HG03045 (cell line): ENCODE results near the gene SPANXN2.
"Not testable (repeated sequence)": the region's sequence is repeated elsewhere in the genome, so short reads cannot be mapped to it uniquely, and the experiment has no call there.

Source experiments
- ATAC-seq: cut with Tn5 transposase; IDR thresholded peaks from one replicate; pipeline ENCODE4 v1.9.1; 2021; ENCODE audit warnings: mild to moderate bottlenecking, moderate library complexity; ENCODE audit not compliant: unreplicated experiment

Gene SPANXN2

GRCh38 chrX:143720652-143721051 is at the start of gene SPANXN2:
SPANXN2 (minus strand) TSS chrX:143720752; CDS start chrX:143720668, 84 bp downstream.
- ATAC-seq: not testable (repeated sequence)

GRCh38 chrX:143768976-143769375 is 48.4 kb upstream of the SPANXN2 start:
- ATAC-seq: no peak

GRCh38 chrX:143767789-143768188 is 47.2 kb upstream of the SPANXN2 start:
- ATAC-seq: not testable (repeated sequence)

- no peak for ATAC-seq
These were observed 37.3 kb upstream of the SPANXN2 start for GRCh38 chrX:143757887-143758286.

GRCh38 chrX:143757375-143757774 is 36.8 kb upstream of the SPANXN2 start:
- ATAC-seq: no peak

- ATAC-seq: no peak
These were observed 33.6 kb upstream of the SPANXN2 start for GRCh38 chrX:143754183-143754582.

GRCh38 chrX:143733866-143734265 is 13.3 kb upstream of the SPANXN2 start:
- ATAC-seq: no peak

- ATAC-seq: no peak
These were observed 5.7 kb upstream of the SPANXN2 start for GRCh38 chrX:143726296-143726695.

- ATAC-seq: no peak
These were observed 19.1 kb downstream of the SPANXN2 start for GRCh38 chrX:143701460-143701859.

GRCh38 chrX:143694885-143695284 is 25.7 kb downstream of the SPANXN2 start:
- no peak for ATAC-seq

GRCh38 chrX:143683486-143683885 is 37.1 kb downstream of the SPANXN2 start:
- ATAC-seq: no peak

GRCh38 chrX:143674926-143675325 is 45.6 kb downstream of the SPANXN2 start:
- no peak for ATAC-seq

- no peak for ATAC-seq
These were observed 51.2 kb downstream of the SPANXN2 start for GRCh38 chrX:143669395-143669794.

GRCh38 chrX:143664302-143664701 is 56.2 kb downstream of the SPANXN2 start:
- ATAC-seq: no peak

- no peak for ATAC-seq
These were observed 56.8 kb downstream of the SPANXN2 start for GRCh38 chrX:143663755-143664154.
